ENCODE measurements around the gene DMAP1.

The DMAP1 gene

DNA sequence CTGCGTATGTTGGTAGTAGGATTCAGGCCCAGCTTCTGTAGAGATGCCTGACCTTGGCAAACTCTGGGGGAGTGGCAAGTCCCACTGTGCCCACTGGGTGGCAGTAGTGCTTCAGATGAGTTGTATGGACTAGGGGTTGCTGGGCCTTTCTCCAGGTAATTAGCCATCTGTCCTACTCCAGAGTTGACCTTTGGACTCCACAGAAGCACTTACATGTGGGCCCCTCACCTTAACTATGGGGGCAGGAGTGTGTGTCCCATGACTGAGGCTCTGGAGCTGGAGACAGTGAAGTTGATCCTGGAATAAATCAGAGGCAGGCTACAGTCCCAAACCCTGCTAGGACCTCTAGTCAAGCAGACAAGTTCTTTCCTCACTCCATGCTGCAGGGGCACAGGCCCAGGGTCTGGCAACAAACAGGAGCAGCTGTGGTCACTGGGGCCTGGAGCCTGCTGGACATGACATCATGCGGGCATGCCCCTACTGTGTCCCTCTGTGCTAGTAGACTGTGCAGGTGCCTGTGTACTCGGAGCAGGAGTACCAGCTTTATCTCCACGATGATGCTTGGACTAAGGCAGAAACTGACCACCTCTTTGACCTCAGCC lies 4.6 kb downstream of the DMAP1 start:
- Histone ChIP-seq H3K27ac (ENCODE audit: low read depth, low read length) (no peak overlapping the region), H3K36me3 (ENCODE audit: control insufficient read depth in 1 of 2, insufficient read depth in 2 of 2, low read length in 2 of 2) (peaks cover 39 to 62% of the 10 kb centered on the region in 2 donors)

GRCh38 chr1:44218503-44219300 lies 5.4 kb downstream of the DMAP1 start:
- Histone ChIP-seq H3K9me3 (ENCODE audit: control insufficient read depth in 1 of 2, low read length in 2 of 2) (no peaks in the 10 kb centered on the region), H3K4me3 (ENCODE audit: low read depth in 1 of 2, low read length in 2 of 2) (no peak overlapping the region), H3K27ac (ENCODE audit: low read depth, low read length) (no peak overlapping the region), H3K4me1 (ENCODE audit: control insufficient read depth in 1 of 2, insufficient read depth in 2 of 2, low read length in 2 of 2) (peaks cover 9 to 15% of the 10 kb centered on the region in 2 donors), H3K27me3 (ENCODE audit: control insufficient read depth in 1 of 2, insufficient read depth in 2 of 2, low read length in 2 of 2) (no peaks in the 10 kb centered on the region), H3K36me3 (ENCODE audit: control insufficient read depth in 1 of 2, insufficient read depth in 2 of 2, low read length in 2 of 2) (peaks cover 39 to 62% of the 10 kb centered on the region in 2 donors), H3K9ac (ENCODE audit: low read depth in 1 of 2, low read length in 2 of 2) (no peak overlapping the region)

More for the DNA sequence above, 4.6 kb downstream of the DMAP1 start:
- Histone ChIP-seq H3K27me3 (ENCODE audit: control insufficient read depth in 1 of 2, insufficient read depth in 2 of 2, low read length in 2 of 2) (no peaks in the 10 kb centered on the region), H3K4me1 (ENCODE audit: control insufficient read depth in 1 of 2, insufficient read depth in 2 of 2, low read length in 2 of 2) (peaks cover 11 to 17% of the 10 kb centered on the region in 2 donors), H3K9ac (ENCODE audit: low read depth in 1 of 2, low read length in 2 of 2) (no peak overlapping the region), H3K9me3 (ENCODE audit: control insufficient read depth in 1 of 2, low read length in 2 of 2) (no peaks in the 10 kb centered on the region), H3K4me3 (ENCODE audit: low read depth in 1 of 2, low read length in 2 of 2) (no peak overlapping the region)

DNA sequence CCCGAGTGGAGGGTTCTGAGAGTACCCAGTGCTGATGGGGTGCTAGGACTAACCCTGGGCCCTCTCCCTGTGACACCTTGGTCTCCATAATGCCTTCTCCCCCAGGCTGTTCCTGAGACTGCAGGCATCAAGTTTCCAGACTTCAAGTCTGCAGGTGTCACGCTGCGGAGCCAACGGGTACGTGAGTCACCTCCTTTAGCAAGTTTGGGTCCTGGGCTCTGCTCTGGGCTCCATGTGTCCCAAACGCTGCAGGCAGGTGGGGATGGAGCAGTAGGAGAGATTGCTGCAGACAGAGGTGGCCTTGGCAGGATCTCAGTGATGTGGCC lies 6.0 kb downstream of the DMAP1 start:
- Histone ChIP-seq H3K4me3 (ENCODE audit: low read depth in 1 of 2, low read length in 2 of 2) (no peak overlapping the region), H3K9me3 (ENCODE audit: control insufficient read depth in 1 of 2, low read length in 2 of 2) (no peaks in the 10 kb centered on the region), H3K27ac (ENCODE audit: low read depth, low read length) (no peak overlapping the region), H3K9ac (ENCODE audit: low read depth in 1 of 2, low read length in 2 of 2) (no peak overlapping the region), H3K36me3 (ENCODE audit: control insufficient read depth in 1 of 2, insufficient read depth in 2 of 2, low read length in 2 of 2) (peaks cover 39 to 62% of the 10 kb centered on the region in 2 donors), H3K4me1 (ENCODE audit: control insufficient read depth in 1 of 2, insufficient read depth in 2 of 2, low read length in 2 of 2) (peaks cover 3 to 9% of the 10 kb centered on the region in 2 donors), H3K27me3 (ENCODE audit: control insufficient read depth in 1 of 2, insufficient read depth in 2 of 2, low read length in 2 of 2) (no peaks in the 10 kb centered on the region)

DNA sequence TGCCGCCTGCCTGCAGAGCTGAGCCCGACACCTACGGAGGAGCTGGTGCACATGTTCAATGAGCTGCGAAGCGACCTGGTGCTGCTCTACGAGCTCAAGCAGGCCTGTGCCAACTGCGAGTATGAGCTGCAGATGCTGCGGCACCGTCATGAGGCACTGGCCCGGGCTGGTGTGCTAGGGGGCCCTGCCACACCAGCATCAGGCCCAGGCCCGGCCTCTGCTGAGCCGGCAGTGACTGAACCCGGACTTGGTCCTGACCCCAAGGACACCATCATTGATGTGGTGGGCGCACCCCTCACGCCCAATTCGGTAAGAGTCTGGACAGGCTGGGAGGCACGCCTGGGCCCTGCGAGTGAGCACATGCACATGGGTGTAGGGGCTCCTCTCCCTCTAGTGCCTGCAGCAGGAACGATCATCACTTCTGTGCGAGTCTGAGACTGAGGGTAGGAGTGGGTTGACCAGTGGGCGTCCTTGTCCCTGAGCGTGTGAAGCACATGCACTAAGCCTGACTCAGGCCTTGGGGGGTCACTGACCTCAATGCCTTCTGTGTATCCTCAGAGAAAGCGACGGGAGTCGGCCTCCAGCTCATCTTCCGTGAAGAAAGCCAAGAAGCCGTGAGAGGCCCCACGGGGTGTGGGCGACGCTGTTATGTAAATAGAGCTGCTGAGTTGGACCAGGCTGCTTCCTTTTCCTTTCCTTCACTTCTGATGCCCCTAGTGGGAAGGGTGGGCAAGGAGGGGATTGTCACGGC lies 6.9 kb downstream of the DMAP1 start:
- H3K9ac ChIP-seq (ENCODE audit: low read depth in 1 of 2, low read length in 2 of 2) = no peak overlapping the region
- H3K4me3 ChIP-seq (ENCODE audit: low read depth in 1 of 2, low read length in 2 of 2) = no peak overlapping the region
- peaks cover 0 to 5% of the 10 kb centered on the region in 2 donors for H3K4me1 ChIP-seq (ENCODE audit: control insufficient read depth in 1 of 2, insufficient read depth in 2 of 2, low read length in 2 of 2)
- no peak overlapping the region for H3K27ac ChIP-seq (ENCODE audit: low read depth, low read length)
- H3K9me3 ChIP-seq (ENCODE audit: control insufficient read depth in 1 of 2, low read length in 2 of 2) = no peaks in the 10 kb centered on the region
- no peaks in the 10 kb centered on the region for H3K27me3 ChIP-seq (ENCODE audit: control insufficient read depth in 1 of 2, insufficient read depth in 2 of 2, low read length in 2 of 2)
- H3K36me3 ChIP-seq (ENCODE audit: control insufficient read depth in 1 of 2, insufficient read depth in 2 of 2, low read length in 2 of 2) = peaks cover 39 to 58% of the 10 kb centered on the region in 2 donors

DNA sequence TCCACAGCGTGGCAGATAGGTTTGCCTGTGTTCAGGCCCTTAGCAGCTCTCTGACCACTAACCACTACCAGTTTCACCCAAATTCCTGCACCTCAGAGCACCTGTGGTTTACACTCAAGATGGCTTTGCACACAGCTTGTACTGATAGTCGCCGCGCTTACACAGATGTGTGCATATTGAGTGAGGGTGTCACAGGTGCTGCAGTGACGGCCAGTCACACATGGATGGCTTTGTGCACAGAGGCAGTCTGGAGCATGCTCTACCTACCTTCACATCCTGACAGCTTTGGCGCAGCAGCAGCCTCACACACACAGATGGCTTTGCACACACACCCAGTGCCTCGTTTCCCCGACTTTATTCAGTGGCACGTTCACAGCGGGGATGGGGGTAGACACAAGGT lies 7.5 kb downstream of the DMAP1 start:
- Histone ChIP-seq H3K27ac (ENCODE audit: low read depth, low read length) (no peak overlapping the region), H3K27me3 (ENCODE audit: control insufficient read depth in 1 of 2, insufficient read depth in 2 of 2, low read length in 2 of 2) (no peaks in the 10 kb centered on the region), H3K4me1 (ENCODE audit: control insufficient read depth in 1 of 2, insufficient read depth in 2 of 2, low read length in 2 of 2) (peaks cover 0 to 5% of the 10 kb centered on the region in 2 donors), H3K36me3 (ENCODE audit: control insufficient read depth in 1 of 2, insufficient read depth in 2 of 2, low read length in 2 of 2) (peaks cover 34 to 52% of the 10 kb centered on the region in 2 donors), H3K9me3 (ENCODE audit: control insufficient read depth in 1 of 2, low read length in 2 of 2) (no peaks in the 10 kb centered on the region), H3K4me3 (ENCODE audit: low read depth in 1 of 2, low read length in 2 of 2) (no peak overlapping the region), H3K9ac (ENCODE audit: low read depth in 1 of 2, low read length in 2 of 2) (no peak overlapping the region)

DNA sequence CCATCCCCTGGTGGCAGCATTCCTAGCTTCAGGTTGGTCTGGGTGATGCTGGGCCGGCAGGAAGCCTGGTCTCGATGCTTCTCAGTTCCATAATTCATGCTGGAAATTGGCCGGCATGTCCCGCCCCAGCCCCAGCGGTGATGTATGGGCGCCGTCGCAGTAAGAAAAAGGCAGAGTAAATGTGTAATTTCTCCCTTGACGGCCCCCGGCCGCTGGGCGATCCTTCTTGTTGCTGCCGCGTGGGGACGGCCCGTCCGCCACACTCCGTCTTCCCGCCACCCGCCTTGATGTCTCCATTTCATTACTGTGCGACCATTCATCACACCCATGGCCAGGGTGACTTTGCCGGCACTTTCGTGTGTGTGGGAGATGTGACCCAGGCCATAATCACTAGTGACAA lies 8.5 kb downstream of the DMAP1 start:
- peaks cover 30 to 46% of the 10 kb centered on the region in 2 donors for H3K36me3 ChIP-seq (ENCODE audit: control insufficient read depth in 1 of 2, insufficient read depth in 2 of 2, low read length in 2 of 2)
- H3K9ac ChIP-seq (ENCODE audit: low read depth in 1 of 2, low read length in 2 of 2) = no peak overlapping the region
- peaks cover 0 to 5% of the 10 kb centered on the region in 2 donors for H3K4me1 ChIP-seq (ENCODE audit: control insufficient read depth in 1 of 2, insufficient read depth in 2 of 2, low read length in 2 of 2)
- H3K4me3 ChIP-seq (ENCODE audit: low read depth in 1 of 2, low read length in 2 of 2) = no peak overlapping the region
- H3K27me3 ChIP-seq (ENCODE audit: control insufficient read depth in 1 of 2, insufficient read depth in 2 of 2, low read length in 2 of 2) = no peaks in the 10 kb centered on the region
- no peaks in the 10 kb centered on the region for H3K9me3 ChIP-seq (ENCODE audit: control insufficient read depth in 1 of 2, low read length in 2 of 2)
- no peak overlapping the region for H3K27ac ChIP-seq (ENCODE audit: low read depth, low read length)

- Histone ChIP-seq H3K27ac (ENCODE audit: low read depth, low read length) (no peak overlapping the region), H3K4me3 (ENCODE audit: low read depth in 1 of 2, low read length in 2 of 2) (no peak overlapping the region), H3K9ac (ENCODE audit: low read depth in 1 of 2, low read length in 2 of 2) (no peak overlapping the region), H3K36me3 (ENCODE audit: control insufficient read depth in 1 of 2, insufficient read depth in 2 of 2, low read length in 2 of 2) (peaks cover 30 to 46% of the 10 kb centered on the region in 2 donors), H3K9me3 (ENCODE audit: control insufficient read depth in 1 of 2, low read length in 2 of 2) (no peaks in the 10 kb centered on the region), H3K27me3 (ENCODE audit: control insufficient read depth in 1 of 2, insufficient read depth in 2 of 2, low read length in 2 of 2) (no peaks in the 10 kb centered on the region), H3K4me1 (ENCODE audit: control insufficient read depth in 1 of 2, insufficient read depth in 2 of 2, low read length in 2 of 2) (peaks cover 0 to 5% of the 10 kb centered on the region in 2 donors)
Observed at GRCh38 chr1:44222397-44223186, 9.3 kb downstream of the DMAP1 start.

- no peaks in the 10 kb centered on the region for H3K9me3 ChIP-seq (ENCODE audit: control insufficient read depth in 1 of 2, low read length in 2 of 2)
- H3K4me3 ChIP-seq (ENCODE audit: low read depth in 1 of 2, low read length in 2 of 2) = no peak overlapping the region
- H3K4me1 ChIP-seq (ENCODE audit: control insufficient read depth in 1 of 2, insufficient read depth in 2 of 2, low read length in 2 of 2) = peaks cover 0 to under 1% of the 10 kb centered on the region in 2 donors
- H3K9ac ChIP-seq (ENCODE audit: low read depth in 1 of 2, low read length in 2 of 2) = no peak overlapping the region
- no peak overlapping the region for H3K27ac ChIP-seq (ENCODE audit: low read depth, low read length)
- H3K27me3 ChIP-seq (ENCODE audit: control insufficient read depth in 1 of 2, insufficient read depth in 2 of 2, low read length in 2 of 2) = no peaks in the 10 kb centered on the region
- peaks cover 30 to 43% of the 10 kb centered on the region in 2 donors for H3K36me3 ChIP-seq (ENCODE audit: control insufficient read depth in 1 of 2, insufficient read depth in 2 of 2, low read length in 2 of 2)
Observed at GRCh38 chr1:44223187-44223610, 9.9 kb downstream of the DMAP1 start.

DNA sequence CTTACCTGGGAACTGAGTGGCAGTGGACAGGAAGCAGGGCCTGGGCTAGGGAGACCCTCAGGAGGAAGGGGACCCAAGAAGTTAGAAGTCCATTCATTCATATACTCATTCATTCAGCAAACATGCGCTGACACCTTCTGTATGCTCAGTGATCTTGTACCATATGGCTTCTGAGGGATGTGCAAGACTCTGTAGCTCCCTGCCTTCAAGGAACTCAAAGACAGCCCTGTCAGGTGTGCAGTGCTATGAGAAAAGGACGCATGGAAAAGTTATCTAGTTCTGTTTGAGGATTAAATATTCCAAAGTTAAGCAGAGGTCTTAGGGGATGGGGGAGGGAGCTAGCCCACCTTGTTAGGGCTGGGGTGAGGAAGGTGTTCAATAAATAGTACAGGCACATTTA lies 12.5 kb downstream of the DMAP1 start:
- Histone ChIP-seq H3K9me3 (ENCODE audit: control insufficient read depth in 1 of 2, low read length in 2 of 2) (no peaks in the 10 kb centered on the region), H3K4me1 (ENCODE audit: control insufficient read depth in 1 of 2, insufficient read depth in 2 of 2, low read length in 2 of 2) (no peaks in the 10 kb centered on the region), H3K4me3 (ENCODE audit: low read depth in 1 of 2, low read length in 2 of 2) (no peak overlapping the region), H3K27me3 (ENCODE audit: control insufficient read depth in 1 of 2, insufficient read depth in 2 of 2, low read length in 2 of 2) (no peaks in the 10 kb centered on the region), H3K9ac (ENCODE audit: low read depth in 1 of 2, low read length in 2 of 2) (no peak overlapping the region), H3K27ac (ENCODE audit: low read depth, low read length) (no peak overlapping the region), H3K36me3 (ENCODE audit: control insufficient read depth in 1 of 2, insufficient read depth in 2 of 2, low read length in 2 of 2) (peaks cover 9 to 17% of the 10 kb centered on the region in 2 donors)

All from duodenal mucosa (tissue), 2 donors.